GM10248 (cell line): ENCODE measurements around the gene ITGAE.

Source experiments
- CTCF ChIA-PET: fragments of 300-600 bp; sonication (Branson Sonifier 250); formaldehyde crosslinking; extraction: SDS; loops from one replicate; lab custom pipeline; 2021; ENCODE audit warnings: antibody characterized with exemption; lab: Yijun Ruan, JAX
- POLR2A ChIA-PET: fragments of 350-650 bp; sonication (Branson Sonifier 250); formaldehyde crosslinking; extraction: SDS; loops from one replicate; lab custom pipeline; 2020; ENCODE audit warnings: antibody characterized with exemption; lab: Yijun Ruan, JAX
- DNase-seq: peaks from one replicate; pipeline ENCODE4 v3.0.0; 2012; ENCODE audit errors: extremely low spot score
- CTCF ChIP-seq: IDR thresholded peaks from 2 replicates; pipeline ENCODE4 v1.5.1; 2012; ENCODE audit warnings: mild to moderate bottlenecking, low read depth; ENCODE audit errors: extremely low read depth, missing control alignments, control extremely low read depth

ITGAE gene

GRCh38 chr17:3678821-3679530, 122.0 kb downstream of the ITGAE start:
- ChIA-PET POLR2A (no interaction called here), CTCF (interaction anchor here (0.7 to 1.4 kb wide), 5 partner anchors 50 to 148 kb away, joined by 3 to 5 read pairs (median 3); partner anchors contain the start of gene ITGAE)
- DNase-seq = no peak
- no peak for TF ChIP-seq CTCF

GRCh38 chr17:3678095-3678820, 122.7 kb downstream of the ITGAE start:
- POLR2A ChIA-PET = no interaction called here
- CTCF ChIA-PET = interaction anchor here (0.9 to 1.4 kb wide), 4 partner anchors 54 to 149 kb away, joined by 3 to 5 read pairs (median 4); partner anchors contain the start of gene ITGAE
- no peak for DNase-seq
- TF ChIP-seq CTCF = no peak

- ChIA-PET POLR2A (no interaction called here), CTCF (interaction anchor here (1.8 kb wide), 1 partner anchor 18 kb away, joined by 5 read pairs; no protein-coding TSS in a partner anchor)
- no peak for DNase-seq
- no peak for TF ChIP-seq CTCF
These were observed 125.1 kb downstream of the ITGAE start for GRCh38 chr17:3675886-3676285.

- CTCF ChIA-PET = interaction anchor here (1.3 kb wide), 1 partner anchor 10 kb away, joined by 5 read pairs; no protein-coding TSS in a partner anchor
These were observed 128.4 kb downstream of the ITGAE start for GRCh38 chr17:3672571-3672970.

DNA sequence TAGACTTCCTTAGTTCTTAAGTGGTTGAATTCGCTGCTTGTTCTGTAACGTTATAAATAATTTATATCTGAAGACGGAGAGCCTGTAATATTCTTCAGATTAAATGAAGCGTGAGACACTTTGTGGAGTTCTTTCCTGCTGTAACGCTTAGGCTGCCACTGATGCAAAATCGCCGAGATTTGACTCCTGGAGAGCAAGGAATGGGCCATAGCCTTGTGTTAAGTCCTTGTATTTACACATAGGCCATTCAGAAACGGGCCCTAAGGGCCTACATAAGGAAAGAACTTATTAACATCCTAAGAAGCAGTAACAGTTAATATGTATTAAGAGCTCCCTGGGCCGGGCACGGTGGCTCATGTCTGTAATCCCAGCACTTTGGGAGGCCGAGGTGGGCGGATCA, 131.4 kb downstream of the ITGAE start:
- no peak for DNase-seq
- POLR2A ChIA-PET = no interaction called here
- CTCF ChIA-PET = interaction anchor here (1.0 kb wide), 2 partner anchors 23 to 68 kb away, joined by 3 to 4 read pairs; no protein-coding TSS in a partner anchor

More at GRCh38 chr17:3672571-3672970, 128.4 kb downstream of the ITGAE start:
- no peak for TF ChIP-seq CTCF
- POLR2A ChIA-PET = no interaction called here
- no peak for DNase-seq

More for the DNA sequence above, 131.4 kb downstream of the ITGAE start:
- no peak for TF ChIP-seq CTCF
